ENCODE results near the gene CD34.
A peak's percentile ranks its signal among the peaks of the same experiment; 100 is the strongest.

The CD34 gene

GRCh38 chr1:207910591-207911354 lies at the start of gene CD34:
Gene CD34 (minus strand): TSS chr1:207911125. CDS start chr1:207911080, 45 bp downstream.
- no peak within 1 kb of the TSS for H3K27ac Mint-ChIP-seq
- peaks cover 65 to 66% of the 10 kb centered on the region in 2 donors for H3K27me3 Mint-ChIP-seq
- no peak for DNase-seq
- H3K4me1 Mint-ChIP-seq, result peaks cover 12 to 28% of the 10 kb centered on the region in 2 donors
- no peaks in the 10 kb centered on the region for H3K9me3 Mint-ChIP-seq
- H3K4me3 Mint-ChIP-seq, result peak within 1 kb of the TSS; percentile 42 to 84
- no peaks in the 10 kb centered on the region for H3K36me3 Mint-ChIP-seq
- peak; percentile 67 to 74 for ATAC-seq (replicated peaks)

- peaks cover 0 to 3% of the 10 kb centered on the region in 2 donors for H3K9me3 Mint-ChIP-seq
- ATAC-seq (replicated peaks), result no peak
- H3K27me3 Mint-ChIP-seq, result peaks cover 37 to 66% of the 10 kb centered on the region in 2 donors
- peak overlapping the region in 1 of 2 donors; percentile 26 for H3K4me3 Mint-ChIP-seq
- peaks cover 19 to 46% of the 10 kb centered on the region in 2 donors for H3K4me1 Mint-ChIP-seq
- H3K27ac Mint-ChIP-seq, result no peak overlapping the region
- H3K36me3 Mint-ChIP-seq, result peaks cover 4 to 7% of the 10 kb centered on the region in 2 donors
- DNase-seq, result no peak
These were observed 49.4 kb upstream of the CD34 start for GRCh38 chr1:207960346-207960745.

GRCh38 chr1:207959910-207960309 lies 49.0 kb upstream of the CD34 start:
- no peak for DNase-seq
- peak overlapping the region; percentile 86 to 90 for H3K4me3 Mint-ChIP-seq
- peaks cover 0 to 3% of the 10 kb centered on the region in 2 donors for H3K9me3 Mint-ChIP-seq
- peaks cover 19 to 47% of the 10 kb centered on the region in 2 donors for H3K4me1 Mint-ChIP-seq
- no peak overlapping the region for H3K27ac Mint-ChIP-seq
- no peak for ATAC-seq (replicated peaks)
- peaks cover 37 to 67% of the 10 kb centered on the region in 2 donors for H3K27me3 Mint-ChIP-seq
- peaks cover 4 to 7% of the 10 kb centered on the region in 2 donors for H3K36me3 Mint-ChIP-seq

- Mint-ChIP-seq H3K27me3 (peaks cover 31 to 67% of the 10 kb centered on the region in 2 donors), H3K4me1 (peaks cover 17 to 49% of the 10 kb centered on the region in 2 donors), H3K9me3 (peaks cover 0 to 3% of the 10 kb centered on the region in 2 donors), H3K36me3 (peaks cover 4 to 7% of the 10 kb centered on the region in 2 donors), H3K4me3 (peak overlapping the region; percentile 86 to 90), H3K27ac (peak overlapping the region; percentile 69)
- DNase-seq (no peak), ATAC-seq (replicated peaks) (peak; percentile 52 to 53)
These were observed 48.4 kb upstream of the CD34 start for GRCh38 chr1:207959141-207959825.

GRCh38 chr1:207958376-207959139 lies 47.6 kb upstream of the CD34 start:
- Mint-ChIP-seq H3K4me3 (peak overlapping the region; percentile 82 to 90), H3K9me3 (peaks cover 0 to 3% of the 10 kb centered on the region in 2 donors), H3K27ac (peak overlapping the region; percentile 9), H3K36me3 (peaks cover 4 to 7% of the 10 kb centered on the region in 2 donors), H3K4me1 (peaks cover 18 to 45% of the 10 kb centered on the region in 2 donors), H3K27me3 (peaks cover 31 to 67% of the 10 kb centered on the region in 2 donors)
- DNase-seq (no peak), ATAC-seq (replicated peaks) (peak; percentile 5 to 17)

- Mint-ChIP-seq H3K27ac (no peak overlapping the region), H3K27me3 (peaks cover 23 to 60% of the 10 kb centered on the region in 2 donors), H3K4me3 (no peak overlapping the region), H3K36me3 (peaks cover 4 to 7% of the 10 kb centered on the region in 2 donors), H3K4me1 (peaks cover 13 to 38% of the 10 kb centered on the region in 2 donors), H3K9me3 (peaks cover 0 to 3% of the 10 kb centered on the region in 2 donors)
- ATAC-seq (replicated peaks), result no peak
- DNase-seq, result no peak
These were observed 46.1 kb upstream of the CD34 start for GRCh38 chr1:207956986-207957385.

GRCh38 chr1:207954104-207954503 lies 43.2 kb upstream of the CD34 start:
- DNase-seq, result no peak
- Mint-ChIP-seq H3K4me3 (no peak overlapping the region), H3K27me3 (peaks cover 8 to 37% of the 10 kb centered on the region in 2 donors), H3K4me1 (peaks cover 11 to 34% of the 10 kb centered on the region in 2 donors), H3K36me3 (peaks cover 4 to 5% of the 10 kb centered on the region in 2 donors), H3K27ac (no peak overlapping the region), H3K9me3 (peaks cover 0 to 3% of the 10 kb centered on the region in 2 donors)
- peak in 1 of 2 donors; percentile 28 for ATAC-seq (replicated peaks)

GRCh38 chr1:207952617-207953542 lies 42.0 kb upstream of the CD34 start:
- Mint-ChIP-seq H3K4me1 (peaks cover 9 to 26% of the 10 kb centered on the region in 2 donors), H3K36me3 (peaks cover 4 to 5% of the 10 kb centered on the region in 2 donors), H3K9me3 (peaks cover 0 to 3% of the 10 kb centered on the region in 2 donors), H3K27me3 (peaks cover 5 to 27% of the 10 kb centered on the region in 2 donors), H3K27ac (no peak overlapping the region), H3K4me3 (no peak overlapping the region)
- DNase-seq, result no peak
- peak; percentile 58 to 69 for ATAC-seq (replicated peaks)

GRCh38 chr1:207951652-207952051 lies 40.7 kb upstream of the CD34 start:
- H3K27me3 Mint-ChIP-seq, result peaks cover 1 to 15% of the 10 kb centered on the region in 2 donors
- ATAC-seq (replicated peaks) (no peak), DNase-seq (no peak)
- no peak overlapping the region for H3K4me3 Mint-ChIP-seq
- peaks cover 9 to 26% of the 10 kb centered on the region in 2 donors for H3K4me1 Mint-ChIP-seq
- H3K9me3 Mint-ChIP-seq, result peaks cover 0 to under 1% of the 10 kb centered on the region in 2 donors
- no peak overlapping the region for H3K27ac Mint-ChIP-seq
- peaks cover under 1 to 2% of the 10 kb centered on the region in 2 donors for H3K36me3 Mint-ChIP-seq

- Mint-ChIP-seq H3K27ac (no peak overlapping the region), H3K4me3 (no peak overlapping the region), H3K36me3 (no peaks in the 10 kb centered on the region), H3K4me1 (peaks cover 8 to 21% of the 10 kb centered on the region in 2 donors), H3K27me3 (peaks cover 0 to 7% of the 10 kb centered on the region in 2 donors), H3K9me3 (no peaks in the 10 kb centered on the region)
- no peak for ATAC-seq (replicated peaks)
- no peak for DNase-seq
These were observed 39.8 kb upstream of the CD34 start for GRCh38 chr1:207950750-207951149.

- H3K4me3 Mint-ChIP-seq, result no peak overlapping the region
- H3K36me3 Mint-ChIP-seq, result no peaks in the 10 kb centered on the region
- peaks cover 0 to 4% of the 10 kb centered on the region in 2 donors for H3K27me3 Mint-ChIP-seq
- H3K27ac Mint-ChIP-seq, result no peak overlapping the region
- no peaks in the 10 kb centered on the region for H3K9me3 Mint-ChIP-seq
- ATAC-seq (replicated peaks), result no peak
- peaks cover 5 to 14% of the 10 kb centered on the region in 2 donors for H3K4me1 Mint-ChIP-seq
- DNase-seq, result no peak
These were observed 38.8 kb upstream of the CD34 start for GRCh38 chr1:207949571-207950195.

GRCh38 chr1:207948536-207949250 lies 37.8 kb upstream of the CD34 start:
- H3K27ac Mint-ChIP-seq, result no peak overlapping the region
- no peak for ATAC-seq (replicated peaks)
- DNase-seq, result no peak
- no peaks in the 10 kb centered on the region for H3K9me3 Mint-ChIP-seq
- H3K27me3 Mint-ChIP-seq, result no peaks in the 10 kb centered on the region
- peaks cover 3 to 6% of the 10 kb centered on the region in 2 donors for H3K4me1 Mint-ChIP-seq
- no peak overlapping the region for H3K4me3 Mint-ChIP-seq
- H3K36me3 Mint-ChIP-seq, result no peaks in the 10 kb centered on the region
